Gastroesophageal sphincter (tissue), 3 donors: Measurements from ENCODE around the gene KIR2DL3.
"Not testable (repeated sequence)": the region's sequence is repeated elsewhere in the genome, so short reads cannot be mapped to it uniquely, and the experiment has no call there.

Experiments
- POLR2A ChIP-seq, 2 donors: fragments of 450-650 bp; IDR thresholded peaks; one replicate each; pipeline ENCODE4 v1.6.1; 2017; ENCODE audit warnings: antibody characterized with exemption in 2 of 2, mild to moderate bottlenecking in 2 of 2, moderate library complexity in 1 of 2
- TF ChIP-seq, protein P1 (sequence below), 4 experiments: fragments of 200-600 bp in 2 of 4; fragments of 450-650 bp in 2 of 4; sonication (generic) in 1 of 4; IDR thresholded peaks; one replicate each; pipeline ENCODE4 v1.5.1; 2017 to 2019; ENCODE audit warnings: antibody characterized with exemption in 4 of 4, mild to moderate bottlenecking in 2 of 4, moderate library complexity in 2 of 4

DNA sequence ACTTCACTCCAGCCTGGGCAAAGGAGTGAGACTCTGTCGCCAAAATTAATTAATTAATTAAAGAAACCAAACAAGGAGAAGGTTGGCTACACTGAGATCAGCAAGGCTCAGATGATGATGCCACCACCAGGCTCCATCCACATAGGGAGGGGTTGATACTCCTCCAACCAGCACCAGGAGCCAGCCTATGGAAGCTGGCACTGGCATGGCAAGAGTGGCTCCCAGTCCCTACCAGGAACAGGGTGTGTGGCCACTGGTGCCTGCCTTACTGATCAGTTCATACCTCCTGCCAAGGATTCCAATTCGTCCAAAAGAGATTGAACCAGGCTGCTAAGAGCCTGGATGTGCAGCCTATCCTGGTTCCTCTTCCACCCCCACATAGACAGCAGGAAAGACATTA lies 34.4 kb downstream of the KIR2DL3 start:
- TF ChIP-seq, protein P1, sequence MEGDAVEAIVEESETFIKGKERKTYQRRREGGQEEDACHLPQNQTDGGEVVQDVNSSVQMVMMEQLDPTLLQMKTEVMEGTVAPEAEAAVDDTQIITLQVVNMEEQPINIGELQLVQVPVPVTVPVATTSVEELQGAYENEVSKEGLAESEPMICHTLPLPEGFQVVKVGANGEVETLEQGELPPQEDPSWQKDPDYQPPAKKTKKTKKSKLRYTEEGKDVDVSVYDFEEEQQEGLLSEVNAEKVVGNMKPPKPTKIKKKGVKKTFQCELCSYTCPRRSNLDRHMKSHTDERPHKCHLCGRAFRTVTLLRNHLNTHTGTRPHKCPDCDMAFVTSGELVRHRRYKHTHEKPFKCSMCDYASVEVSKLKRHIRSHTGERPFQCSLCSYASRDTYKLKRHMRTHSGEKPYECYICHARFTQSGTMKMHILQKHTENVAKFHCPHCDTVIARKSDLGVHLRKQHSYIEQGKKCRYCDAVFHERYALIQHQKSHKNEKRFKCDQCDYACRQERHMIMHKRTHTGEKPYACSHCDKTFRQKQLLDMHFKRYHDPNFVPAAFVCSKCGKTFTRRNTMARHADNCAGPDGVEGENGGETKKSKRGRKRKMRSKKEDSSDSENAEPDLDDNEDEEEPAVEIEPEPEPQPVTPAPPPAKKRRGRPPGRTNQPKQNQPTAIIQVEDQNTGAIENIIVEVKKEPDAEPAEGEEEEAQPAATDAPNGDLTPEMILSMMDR (IDR thresholded peaks at IDR 0.05), result not testable (repeated sequence)
- TF ChIP-seq POLR2A (IDR thresholded peaks at IDR 0.05), result not testable (repeated sequence)
